ENCODE measurements around the gene PINLYP. TPM values are rescaled to one million over a fixed set of nuclear protein-coding genes. Genes with fewer than 3 reads are reported as not detected.
A peak's percentile ranks its signal among the peaks of the same experiment; 100 is the strongest.

The PINLYP gene
- total and polyA plus RNA-seq, 2 of the 13 experiments (the other 11 are each of a cell fraction or from before 2014, with no cell fraction given) = 0.21 to 0.24 TPM

DNA sequence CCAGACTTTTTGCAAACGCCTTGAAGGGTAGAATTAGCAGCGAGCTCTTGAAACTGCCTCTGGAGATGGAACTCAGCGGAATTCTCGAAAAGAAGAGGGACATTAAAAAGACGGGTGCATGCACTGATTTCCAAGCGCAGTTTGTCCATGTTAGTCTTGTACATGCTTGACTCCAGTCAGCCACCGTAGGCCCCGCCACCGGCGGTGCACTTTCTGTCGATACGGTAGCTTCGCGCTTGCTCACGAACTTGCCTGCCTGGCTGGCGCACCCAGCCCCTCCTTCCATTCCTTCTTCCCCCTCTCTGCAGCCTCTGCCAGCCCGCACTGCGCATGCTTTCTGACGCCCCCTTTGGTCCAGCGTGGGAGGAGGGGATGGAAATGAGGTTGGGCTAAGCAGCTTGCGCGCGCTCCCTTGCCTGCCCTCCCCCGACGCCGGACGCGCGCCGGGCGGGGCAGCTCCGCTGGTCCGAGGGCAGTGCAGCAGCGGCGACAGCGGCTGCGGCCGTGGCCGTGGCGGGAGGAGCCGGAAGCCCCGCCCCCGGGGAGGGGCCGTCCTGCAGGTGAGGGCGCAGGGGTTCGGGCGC lies 42.5 kb upstream of the PINLYP start, which contains the start of gene ZNF575:
Gene ZNF575, plus strand, starts transcription at position 227 of the 584 bp plus-strand sequence. CDS start 1,235 bp downstream, outside the sequence.
- no peak within 1 kb of the TSS for H2AFZ ChIP-seq (ENCODE audit: low read length)
- peak within 1 kb of the TSS; percentile 12 to 62 (median 35); a peak in 4 of 6 replicates for H3K4me3 ChIP-seq (replicated peaks in 1 of 3; ENCODE audit: insufficient read depth in 1 of 3, low read depth in 2 of 3, low read length in 3 of 3)
- in situ Hi-C loops (cut with HindIII; ENCODE audit: extremely low pct_ligation_motif_present, low pct_unique_long_range_greater_than_20kb) = no loop called here
- H3K4me1 ChIP-seq (ENCODE audit: insufficient read depth, low read length) = peaks cover 6% of the 10 kb centered on the region; the same call in 1 of the 2 replicates
- no peaks in the 10 kb centered on the region for H4K20me1 ChIP-seq (ENCODE audit: insufficient read depth, low read length)
- H3K9ac ChIP-seq (ENCODE audit: insufficient read depth, low read depth, low read length) = peak within 1 kb of the TSS; percentile 46; the same call in 1 of the 2 replicates
- ATAC-seq = peak; percentile 75
- POLR2A ChIA-PET = interaction anchor here (1.0 to 1.1 kb wide), 2 partner anchors 63 to 64 kb away, joined by 3 to 6 read pairs; partner anchors contain the start of genes IRGQ and ZNF576
- H3K4me2 ChIP-seq (ENCODE audit: low read depth, low read length) = peak within 1 kb of the TSS; percentile 72
- H3K27ac ChIP-seq (ENCODE audit: extremely low read length, insufficient read depth, low read length) = peak within 1 kb of the TSS; percentile 35
- FAIRE-seq = no peak
- peak; percentile 61 for DNase-seq (ENCODE audit: low spot score)
- no peaks in the 10 kb centered on the region for H3K27me3 ChIP-seq (ENCODE audit: control insufficient read depth in 1 of 2, insufficient read depth in 2 of 2, low read length in 2 of 2)
- no peaks in the 10 kb centered on the region for H3K9me3 ChIP-seq (ENCODE audit: low read length)
- CTCF ChIA-PET (ENCODE audit: low intra/inter-chr PET ratio, low total read pairs) = no interaction called here
- intact Hi-C loops (cut with micrococcal nuclease; ENCODE audit: unreplicated experiment) = no loop called here
- 68% methylated on average over 36 of the region's 47 CpGs for WGBS (ENCODE audit: low lambda C conversion rate)
- BruUV-seq (replicated peaks) = no TSS peak
- H3K36me3 ChIP-seq (replicated peaks in 1 of 2; ENCODE audit: control insufficient read depth in 1 of 2, insufficient read depth in 2 of 2, low read length in 2 of 2) = no peaks in the 10 kb centered on the region
- no peaks in the 10 kb centered on the region for H3K79me2 ChIP-seq (ENCODE audit: insufficient read depth, low read length)
- no peak for TF ChIP-seq ZNF766 (CRISPR knock-in tag; IDR thresholded peaks at IDR 0.05; ENCODE audit: borderline replicate concordance)
- TF ChIP-seq, protein P1, sequence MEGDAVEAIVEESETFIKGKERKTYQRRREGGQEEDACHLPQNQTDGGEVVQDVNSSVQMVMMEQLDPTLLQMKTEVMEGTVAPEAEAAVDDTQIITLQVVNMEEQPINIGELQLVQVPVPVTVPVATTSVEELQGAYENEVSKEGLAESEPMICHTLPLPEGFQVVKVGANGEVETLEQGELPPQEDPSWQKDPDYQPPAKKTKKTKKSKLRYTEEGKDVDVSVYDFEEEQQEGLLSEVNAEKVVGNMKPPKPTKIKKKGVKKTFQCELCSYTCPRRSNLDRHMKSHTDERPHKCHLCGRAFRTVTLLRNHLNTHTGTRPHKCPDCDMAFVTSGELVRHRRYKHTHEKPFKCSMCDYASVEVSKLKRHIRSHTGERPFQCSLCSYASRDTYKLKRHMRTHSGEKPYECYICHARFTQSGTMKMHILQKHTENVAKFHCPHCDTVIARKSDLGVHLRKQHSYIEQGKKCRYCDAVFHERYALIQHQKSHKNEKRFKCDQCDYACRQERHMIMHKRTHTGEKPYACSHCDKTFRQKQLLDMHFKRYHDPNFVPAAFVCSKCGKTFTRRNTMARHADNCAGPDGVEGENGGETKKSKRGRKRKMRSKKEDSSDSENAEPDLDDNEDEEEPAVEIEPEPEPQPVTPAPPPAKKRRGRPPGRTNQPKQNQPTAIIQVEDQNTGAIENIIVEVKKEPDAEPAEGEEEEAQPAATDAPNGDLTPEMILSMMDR (CRISPR knock-in tag; IDR thresholded peaks at IDR 0.05) = 0 out of 2 replicates have a peak, but pooled peaks have one; percentile 2
- no peak for TF ChIP-seq RXRA (CRISPR knock-in tag; IDR thresholded peaks at IDR 0.05)
- TF ChIP-seq IRX3 (CRISPR knock-in tag; IDR thresholded peaks at IDR 0.05; ENCODE audit: borderline replicate concordance, low read depth) = no peak
- TF ChIP-seq, protein P2, sequence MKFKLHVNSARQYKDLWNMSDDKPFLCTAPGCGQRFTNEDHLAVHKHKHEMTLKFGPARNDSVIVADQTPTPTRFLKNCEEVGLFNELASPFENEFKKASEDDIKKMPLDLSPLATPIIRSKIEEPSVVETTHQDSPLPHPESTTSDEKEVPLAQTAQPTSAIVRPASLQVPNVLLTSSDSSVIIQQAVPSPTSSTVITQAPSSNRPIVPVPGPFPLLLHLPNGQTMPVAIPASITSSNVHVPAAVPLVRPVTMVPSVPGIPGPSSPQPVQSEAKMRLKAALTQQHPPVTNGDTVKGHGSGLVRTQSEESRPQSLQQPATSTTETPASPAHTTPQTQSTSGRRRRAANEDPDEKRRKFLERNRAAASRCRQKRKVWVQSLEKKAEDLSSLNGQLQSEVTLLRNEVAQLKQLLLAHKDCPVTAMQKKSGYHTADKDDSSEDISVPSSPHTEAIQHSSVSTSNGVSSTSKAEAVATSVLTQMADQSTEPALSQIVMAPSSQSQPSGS (CRISPR knock-in tag; IDR thresholded peaks at IDR 0.05) = no peak
- TF ChIP-seq FOSL1 (CRISPR knock-in tag; IDR thresholded peaks at IDR 0.05; ENCODE audit: borderline replicate concordance) = no peak
- peak; percentile 53 for TF ChIP-seq RBFOX2 (IDR thresholded peaks at IDR 0.05; ENCODE audit: low read depth, low read length)
- TF ChIP-seq, protein P3, sequence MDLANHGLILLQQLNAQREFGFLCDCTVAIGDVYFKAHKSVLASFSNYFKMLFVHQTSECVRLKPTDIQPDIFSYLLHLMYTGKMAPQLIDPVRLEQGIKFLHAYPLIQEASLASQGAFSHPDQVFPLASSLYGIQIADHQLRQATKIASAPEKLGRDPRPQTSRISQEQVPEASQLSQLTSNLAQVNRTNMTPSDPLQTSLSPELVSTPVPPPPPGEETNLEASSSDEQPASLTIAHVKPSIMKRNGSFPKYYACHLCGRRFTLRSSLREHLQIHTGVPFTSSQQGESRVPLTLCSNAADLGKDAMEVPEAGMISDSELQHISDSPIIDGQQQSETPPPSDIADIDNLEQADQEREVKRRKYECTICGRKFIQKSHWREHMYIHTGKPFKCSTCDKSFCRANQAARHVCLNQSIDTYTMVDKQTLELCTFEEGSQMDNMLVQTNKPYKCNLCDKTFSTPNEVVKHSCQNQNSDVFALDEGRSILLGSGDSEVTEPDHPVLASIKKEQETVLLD (CRISPR knock-in tag; IDR thresholded peaks at IDR 0.05; ENCODE audit: low read depth) = peak; percentile 25; the same call in 1 of the 2 replicates
- TF ChIP-seq, protein P4, sequence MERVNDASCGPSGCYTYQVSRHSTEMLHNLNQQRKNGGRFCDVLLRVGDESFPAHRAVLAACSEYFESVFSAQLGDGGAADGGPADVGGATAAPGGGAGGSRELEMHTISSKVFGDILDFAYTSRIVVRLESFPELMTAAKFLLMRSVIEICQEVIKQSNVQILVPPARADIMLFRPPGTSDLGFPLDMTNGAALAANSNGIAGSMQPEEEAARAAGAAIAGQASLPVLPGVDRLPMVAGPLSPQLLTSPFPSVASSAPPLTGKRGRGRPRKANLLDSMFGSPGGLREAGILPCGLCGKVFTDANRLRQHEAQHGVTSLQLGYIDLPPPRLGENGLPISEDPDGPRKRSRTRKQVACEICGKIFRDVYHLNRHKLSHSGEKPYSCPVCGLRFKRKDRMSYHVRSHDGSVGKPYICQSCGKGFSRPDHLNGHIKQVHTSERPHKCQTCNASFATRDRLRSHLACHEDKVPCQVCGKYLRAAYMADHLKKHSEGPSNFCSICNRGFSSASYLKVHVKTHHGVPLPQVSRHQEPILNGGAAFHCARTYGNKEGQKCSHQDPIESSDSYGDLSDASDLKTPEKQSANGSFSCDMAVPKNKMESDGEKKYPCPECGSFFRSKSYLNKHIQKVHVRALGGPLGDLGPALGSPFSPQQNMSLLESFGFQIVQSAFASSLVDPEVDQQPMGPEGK (CRISPR knock-in tag; IDR thresholded peaks at IDR 0.05) = 0 out of 2 replicates have a peak, but pooled peaks have one; percentile 27
- TF ChIP-seq NFE2L2 (IDR thresholded peaks at IDR 0.05; ENCODE audit: low read length) = no peak
- TF ChIP-seq ZSCAN22 (CRISPR knock-in tag; IDR thresholded peaks at IDR 0.05) = peak; percentile 46; the same call in 1 of the 2 replicates
- no peak for TF ChIP-seq ZSCAN30 (CRISPR knock-in tag; IDR thresholded peaks at IDR 0.05)
- TF ChIP-seq SALL1 (CRISPR knock-in tag; IDR thresholded peaks at IDR 0.05) = 0 out of 2 replicates have a peak, but pooled peaks have one; percentile 38
- TF ChIP-seq, protein P5, sequence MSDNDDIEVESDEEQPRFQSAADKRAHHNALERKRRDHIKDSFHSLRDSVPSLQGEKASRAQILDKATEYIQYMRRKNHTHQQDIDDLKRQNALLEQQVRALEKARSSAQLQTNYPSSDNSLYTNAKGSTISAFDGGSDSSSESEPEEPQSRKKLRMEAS (IDR thresholded peaks at IDR 0.05) = peak; percentile 55; the same call in 1 of the 2 replicates
- TF ChIP-seq DMAP1 (CRISPR knock-in tag; IDR thresholded peaks at IDR 0.05) = no peak
- TF ChIP-seq HNRNPLL (IDR thresholded peaks at IDR 0.05; ENCODE audit: low read depth, low read length, poor library complexity, severe bottlenecking) = peak; percentile 99
- no peak for TF ChIP-seq ZC3H4 (CRISPR knock-in tag; IDR thresholded peaks at IDR 0.05; ENCODE audit: borderline replicate concordance)

Measured in HepG2 (cell line).